Mesenchymal stem cell (in vitro differentiated cells and primary cell): ENCODE data around the gene PLPPR1.

Experiments used
- DNase-seq: peaks from one replicate; pipeline ENCODE4 v3.0.0-alpha.2; 2013
- H2AFZ ChIP-seq: one replicate; pipeline ENCODE4 v1.6.1; 2013; ENCODE audit warnings: low read depth, mild to moderate bottlenecking, control low read depth, inconsistent platforms, low read length, moderate library complexity
- H2AK5ac ChIP-seq: 2 replicates; pipeline ENCODE4 v1.6.1; 2013; ENCODE audit warnings: low read length, moderate library complexity, mild to moderate bottlenecking, inconsistent platforms; ENCODE audit not compliant: severe bottlenecking
- H2BK120ac ChIP-seq: one replicate; pipeline ENCODE4 v1.6.1; 2013; ENCODE audit warnings: low read depth, mild to moderate bottlenecking, inconsistent platforms, low read length, moderate library complexity
- H2BK12ac ChIP-seq, 2 experiments: one replicate each; pipeline ENCODE4 v1.6.1; 2013; ENCODE audit warnings: inconsistent platforms in 2 of 2, low read length in 2 of 2, mild to moderate bottlenecking in 2 of 2, moderate library complexity in 2 of 2, control low read depth in 1 of 2
- H2BK15ac ChIP-seq: one replicate; pipeline ENCODE4 v1.6.1; 2013; ENCODE audit warnings: mild to moderate bottlenecking, low read depth, inconsistent platforms; ENCODE audit not compliant: poor library complexity, severe bottlenecking
- H2BK5ac ChIP-seq: 2 replicates; pipeline ENCODE4 v1.6.1; 2013; ENCODE audit warnings: low read depth, mild to moderate bottlenecking, low read length, control low read depth, inconsistent platforms; ENCODE audit not compliant: poor library complexity, severe bottlenecking
- H3K14ac ChIP-seq, 2 experiments: one replicate each; pipeline ENCODE4 v1.6.1; 2013; ENCODE audit warnings: inconsistent platforms in 2 of 2, low read length in 2 of 2, control low read depth in 1 of 2, mild to moderate bottlenecking in 1 of 2, moderate library complexity in 1 of 2
- H3K18ac ChIP-seq, 2 experiments: one replicate each; pipeline ENCODE4 v1.6.1; 2013; ENCODE audit warnings: inconsistent platforms in 2 of 2, low read length in 2 of 2, control low read depth in 1 of 2, low read depth in 1 of 2, mild to moderate bottlenecking in 1 of 2
- H3K23ac ChIP-seq, 2 experiments: one replicate each; pipeline ENCODE4 v1.6.1; 2013; ENCODE audit warnings: inconsistent platforms in 2 of 2, low read length in 2 of 2, mild to moderate bottlenecking in 2 of 2, moderate library complexity in 2 of 2, control low read depth in 1 of 2
- H3K27ac ChIP-seq: 2 replicates; pipeline ENCODE4 v1.5.1; 2013; ENCODE audit warnings: mild to moderate bottlenecking, moderate library complexity, low read length, control low read depth, inconsistent platforms; ENCODE audit not compliant: poor library complexity, severe bottlenecking
- H3K27me3 ChIP-seq, 2 experiments: 2 replicates each; pipeline versions ENCODE4 v1.6.1 to v1.7.0; 2013; ENCODE audit warnings: low read length in 2 of 2, mild to moderate bottlenecking in 2 of 2, moderate library complexity in 2 of 2, control low read depth in 1 of 2, inconsistent platforms in 1 of 2; ENCODE audit not compliant: control insufficient read depth in 1 of 2, insufficient read depth in 1 of 2
- H3K36me3 ChIP-seq, 2 experiments: 2 replicates each; pipeline versions ENCODE4 v1.6.1 to v1.7.0; 2013; ENCODE audit warnings: low read length in 2 of 2, control low read depth in 1 of 2, inconsistent platforms in 1 of 2, low read depth in 1 of 2, mild to moderate bottlenecking in 1 of 2; ENCODE audit not compliant: insufficient read depth in 2 of 2, control insufficient read depth in 1 of 2
- H3K4ac ChIP-seq, 2 experiments: one replicate each; pipeline ENCODE4 v1.6.1; 2013; ENCODE audit warnings: inconsistent platforms in 2 of 2, low read length in 2 of 2, mild to moderate bottlenecking in 2 of 2, moderate library complexity in 2 of 2, control low read depth in 1 of 2, low read depth in 1 of 2
- H3K4me1 ChIP-seq: 2 replicates; pipeline ENCODE4 v1.6.1; 2013; ENCODE audit warnings: low read depth, low read length, control low read depth; ENCODE audit not compliant: control insufficient read depth, insufficient read depth
- H3K4me2 ChIP-seq: 2 replicates; pipeline ENCODE4 v1.6.1; 2013; ENCODE audit warnings: low read length, mild to moderate bottlenecking, inconsistent platforms; ENCODE audit not compliant: poor library complexity, severe bottlenecking
- H3K4me3 ChIP-seq, 2 experiments: 2 replicates each; pipeline versions ENCODE4 v1.5.1 to v1.7.0; 2013; ENCODE audit warnings: low read length in 2 of 2, mild to moderate bottlenecking in 2 of 2, control low read depth in 1 of 2, low read depth in 1 of 2; ENCODE audit not compliant: insufficient read depth in 1 of 2
- H3K79me1 ChIP-seq: replicated peaks from 2 replicates; pipeline ENCODE4 v1.6.1; 2013; ENCODE audit warnings: mild to moderate bottlenecking, control low read depth, low read length, inconsistent platforms; ENCODE audit not compliant: poor library complexity, severe bottlenecking
- H3K9ac ChIP-seq: 2 replicates; pipeline ENCODE4 v1.7.0; 2013; ENCODE audit warnings: mild to moderate bottlenecking, low read length, moderate library complexity
- H3K9me3 ChIP-seq: 2 replicates; pipeline ENCODE4 v1.7.0; 2013; ENCODE audit warnings: mild to moderate bottlenecking, low read length; ENCODE audit not compliant: control insufficient read depth
- H4K8ac ChIP-seq: one replicate; pipeline ENCODE4 v1.6.1; 2013; ENCODE audit warnings: inconsistent platforms, mild to moderate bottlenecking, low read length, moderate library complexity
- H4K91ac ChIP-seq: one replicate; pipeline ENCODE4 v1.6.1; 2013; ENCODE audit warnings: mild to moderate bottlenecking, low read length, inconsistent platforms
- WGBS: methylation state at CpG from one replicate; pipeline ENCODE4 v1.1.7; 2013; ENCODE audit warnings: mixed read lengths; 5-methylcytosine and 5-hydroxymethylcytosine counted together

Gene PLPPR1

DNA sequence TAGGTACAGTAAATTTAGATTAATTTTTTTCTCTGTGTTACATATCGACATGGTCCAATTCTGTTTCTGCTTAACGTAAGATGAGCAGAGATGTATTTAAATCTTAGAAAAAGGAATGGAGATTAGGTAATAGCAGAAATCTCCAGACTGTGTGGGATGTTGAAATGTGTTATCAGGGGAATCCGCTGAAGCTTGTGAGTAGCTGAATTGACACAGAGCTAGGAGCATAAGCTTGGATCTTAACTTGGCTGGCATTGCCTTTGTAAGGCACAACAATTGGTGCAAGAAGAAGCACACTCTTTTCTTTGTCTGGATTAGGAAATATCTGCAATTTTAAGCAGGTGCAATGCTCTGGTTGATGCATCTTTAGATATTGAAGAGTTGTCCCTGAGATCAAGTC is 53.1 kb downstream of the PLPPR1 start:
- H2AFZ ChIP-seq: no peak overlapping the region
- H2BK5ac ChIP-seq: no peak overlapping the region
- H3K4ac ChIP-seq: no peak overlapping the region
- H3K4me2 ChIP-seq: no peak overlapping the region
- H3K79me1 ChIP-seq: no peaks in the 10 kb centered on the region
- no peak overlapping the region for H3K27ac ChIP-seq
- H3K4me1 ChIP-seq: no peaks in the 10 kb centered on the region
- WGBS: 86% methylated on average over 3 of the region's 3 CpGs
- H3K27me3 ChIP-seq: no peaks in the 10 kb centered on the region
- no peak overlapping the region for H4K91ac ChIP-seq
- H3K9me3 ChIP-seq: no peaks in the 10 kb centered on the region
- H2BK12ac ChIP-seq: no peak overlapping the region
- H3K4me3 ChIP-seq: no peak overlapping the region
- H2BK120ac ChIP-seq: no peak overlapping the region
- H3K9ac ChIP-seq: no peak overlapping the region
- no peak overlapping the region for H3K23ac ChIP-seq
- DNase-seq: no peak
- H4K8ac ChIP-seq: no peak overlapping the region
- no peaks in the 10 kb centered on the region for H3K36me3 ChIP-seq
- no peak overlapping the region for H2BK15ac ChIP-seq
- no peak overlapping the region for H3K18ac ChIP-seq
- H2AK5ac ChIP-seq: no peak overlapping the region
- no peak overlapping the region for H3K14ac ChIP-seq

- Histone ChIP-seq H4K91ac (no peak overlapping the region), H2AK5ac (no peak overlapping the region), H2BK5ac (no peak overlapping the region), H3K36me3 (no peaks in the 10 kb centered on the region), H3K14ac (no peak overlapping the region), H3K79me1 (no peaks in the 10 kb centered on the region), H3K9me3 (no peaks in the 10 kb centered on the region), H4K8ac (no peak overlapping the region), H3K4ac (no peak overlapping the region), H3K27me3 (no peaks in the 10 kb centered on the region), H3K4me1 (no peaks in the 10 kb centered on the region), H3K9ac (no peak overlapping the region), H3K4me3 (no peak overlapping the region), H2BK120ac (no peak overlapping the region), H3K18ac (no peak overlapping the region), H3K23ac (no peak overlapping the region), H3K4me2 (no peak overlapping the region), H2BK15ac (no peak overlapping the region), H2AFZ (no peak overlapping the region), H2BK12ac (no peak overlapping the region), H3K27ac (no peak overlapping the region)
- no peak for DNase-seq
- 92% methylated on average over 2 of the region's 5 CpGs for WGBS
Observed at GRCh38 chr9:101083448-101084202, 55.1 kb downstream of the PLPPR1 start.

- Histone ChIP-seq H3K27me3 (no peaks in the 10 kb centered on the region), H3K4me1 (no peaks in the 10 kb centered on the region), H4K8ac (no peak overlapping the region), H2BK5ac (no peak overlapping the region), H3K9me3 (no peaks in the 10 kb centered on the region), H2BK15ac (no peak overlapping the region), H3K4me2 (no peak overlapping the region), H3K36me3 (no peaks in the 10 kb centered on the region), H3K27ac (no peak overlapping the region), H3K4me3 (no peak overlapping the region), H2AK5ac (no peak overlapping the region), H3K9ac (no peak overlapping the region), H2BK12ac (no peak overlapping the region), H3K14ac (no peak overlapping the region), H4K91ac (no peak overlapping the region), H3K79me1 (no peaks in the 10 kb centered on the region), H2AFZ (no peak overlapping the region), H2BK120ac (no peak overlapping the region), H3K18ac (no peak overlapping the region), H3K23ac (no peak overlapping the region), H3K4ac (no peak overlapping the region)
- no CpG with 5 or more reads among the region's 3 CpGs for WGBS
- no peak for DNase-seq
Observed at GRCh38 chr9:101087426-101087825, 58.9 kb downstream of the PLPPR1 start.

DNA sequence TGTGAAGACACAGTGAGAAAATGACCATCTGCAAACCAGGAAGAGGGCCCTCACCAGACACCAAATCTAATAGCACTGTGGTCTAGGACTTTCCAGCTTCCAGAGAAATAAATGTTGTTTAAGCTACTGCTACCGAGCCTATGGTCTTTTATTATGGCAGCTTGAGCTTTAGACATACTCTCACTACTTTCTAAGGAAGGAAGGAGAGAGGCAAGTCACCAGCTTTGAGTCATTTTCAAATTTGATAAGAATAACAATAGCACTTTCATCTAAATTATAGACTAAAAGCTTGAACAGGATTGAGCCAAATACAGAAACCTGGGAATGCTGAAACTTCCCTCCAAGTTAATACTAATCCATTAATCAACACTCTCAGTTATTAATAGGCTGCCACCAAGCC is 64.4 kb downstream of the PLPPR1 start:
- Histone ChIP-seq H3K18ac (no peak overlapping the region), H2AK5ac (no peak overlapping the region), H2BK120ac (no peak overlapping the region), H3K36me3 (no peaks in the 10 kb centered on the region), H3K14ac (no peak overlapping the region), H3K27ac (no peak overlapping the region), H3K79me1 (no peaks in the 10 kb centered on the region), H2AFZ (no peak overlapping the region), H3K27me3 (no peaks in the 10 kb centered on the region), H3K4me2 (no peak overlapping the region), H2BK5ac (no peak overlapping the region), H3K9me3 (no peaks in the 10 kb centered on the region), H2BK15ac (no peak overlapping the region), H3K23ac (no peak overlapping the region), H2BK12ac (no peak overlapping the region), H4K91ac (no peak overlapping the region), H3K4me1 (no peaks in the 10 kb centered on the region), H3K4me3 (no peak overlapping the region), H4K8ac (no peak overlapping the region), H3K9ac (no peak overlapping the region), H3K4ac (no peak overlapping the region)
- DNase-seq: no peak
- WGBS: no CpG with 5 or more reads among the region's 1 CpG
